Left forelimb (tissue), 1 donor: ENCODE results near the gene PIEZO2.

Experiments
- DNase-seq: peaks from one replicate; pipeline ENCODE4 v3.0.0-alpha.2; 2018; ENCODE audit warnings: low spot score

Gene PIEZO2

DNA sequence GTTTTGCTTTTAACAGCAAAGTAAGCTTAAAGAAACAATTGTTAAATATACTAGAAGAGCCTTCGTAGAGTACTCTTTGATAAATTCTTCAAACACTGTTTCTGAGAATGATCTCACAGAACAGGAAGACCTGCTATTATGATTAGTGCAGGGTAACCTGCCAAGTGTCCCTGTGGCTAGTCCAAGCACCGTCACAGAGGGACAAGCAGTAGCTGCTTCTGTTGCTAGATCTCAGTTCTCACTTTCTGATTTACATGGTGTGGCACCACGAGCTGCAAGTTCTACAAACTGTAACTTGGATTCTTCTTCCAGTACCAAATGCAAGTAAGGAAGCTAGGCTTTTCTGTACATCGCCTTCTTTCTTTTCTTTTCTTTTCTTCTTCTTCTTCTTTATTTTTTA lies 121.5 kb downstream of the PIEZO2 start:
- no peak for DNase-seq

GRCh38 chr18:11025671-11026070 lies 123.7 kb downstream of the PIEZO2 start:
- DNase-seq: no peak

DNA sequence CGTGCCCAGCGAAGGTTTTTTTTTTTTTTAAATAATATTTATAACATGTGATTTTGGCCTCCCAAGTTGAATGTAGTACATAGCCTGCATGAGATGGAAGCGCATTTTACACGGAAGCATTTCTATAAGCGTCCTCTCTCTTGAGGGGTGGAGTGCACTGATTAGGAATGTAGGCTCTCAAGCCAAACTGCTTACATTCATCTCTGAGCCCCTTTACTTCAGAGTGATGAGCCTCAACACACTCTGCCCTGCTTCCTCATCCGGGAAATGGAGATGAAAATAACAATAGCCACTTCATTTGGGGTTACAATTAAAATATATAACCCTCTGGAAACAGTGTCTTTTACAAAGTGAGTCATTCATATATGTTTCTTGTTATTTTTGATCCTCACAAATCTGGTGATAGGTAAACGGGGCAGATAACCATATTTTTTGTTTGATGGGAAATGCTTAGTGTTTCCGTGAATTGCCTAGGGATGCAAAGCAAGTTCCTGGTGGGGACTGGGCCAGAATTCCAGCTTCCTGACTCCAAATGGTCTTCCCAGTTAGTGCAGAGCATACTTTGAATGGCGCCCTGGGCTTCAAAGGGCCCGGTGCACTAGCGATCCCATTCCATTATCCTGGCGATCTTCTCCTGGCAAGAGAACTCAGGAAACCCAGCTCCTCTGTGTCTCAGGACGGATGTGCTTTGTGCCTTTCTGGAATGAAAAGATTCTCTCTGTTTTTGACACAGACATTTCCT lies 124.3 kb downstream of the PIEZO2 start:
- no peak for DNase-seq

GRCh38 chr18:11021477-11021876 lies 127.9 kb downstream of the PIEZO2 start:
- DNase-seq: no peak

DNA sequence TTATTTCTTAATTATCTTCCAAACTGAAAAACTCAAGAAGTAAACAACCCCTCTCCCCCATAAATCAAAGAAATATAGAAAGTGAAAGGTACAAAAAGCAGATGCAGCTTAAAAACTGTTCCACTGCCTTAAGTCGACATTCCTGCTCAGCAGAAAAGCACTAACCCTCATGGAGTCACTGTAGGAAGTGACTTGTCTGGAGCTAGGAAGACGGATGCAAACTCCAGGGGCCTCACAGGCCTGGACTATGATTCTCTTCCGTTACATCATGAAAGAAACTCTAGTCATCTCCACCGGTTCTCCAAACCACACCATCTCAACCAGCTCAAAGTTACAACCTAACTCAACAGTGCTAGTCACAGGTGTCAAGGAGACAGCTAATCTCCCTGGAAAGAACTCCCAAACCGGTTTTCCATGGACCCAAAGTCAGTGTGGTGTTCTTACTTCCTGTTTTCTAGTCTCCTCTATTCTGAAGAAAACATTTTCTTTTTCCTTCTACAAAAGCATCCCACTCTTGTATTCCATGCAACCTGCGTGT lies 128.4 kb downstream of the PIEZO2 start:
- DNase-seq: no peak

- DNase-seq: no peak
Measured at GRCh38 chr18:11020161-11020853, 129.1 kb downstream of the PIEZO2 start.

- DNase-seq: no peak
Measured at GRCh38 chr18:11019295-11020105, 129.9 kb downstream of the PIEZO2 start.

GRCh38 chr18:11009869-11010268 lies 139.5 kb downstream of the PIEZO2 start:
- no peak for DNase-seq

DNA sequence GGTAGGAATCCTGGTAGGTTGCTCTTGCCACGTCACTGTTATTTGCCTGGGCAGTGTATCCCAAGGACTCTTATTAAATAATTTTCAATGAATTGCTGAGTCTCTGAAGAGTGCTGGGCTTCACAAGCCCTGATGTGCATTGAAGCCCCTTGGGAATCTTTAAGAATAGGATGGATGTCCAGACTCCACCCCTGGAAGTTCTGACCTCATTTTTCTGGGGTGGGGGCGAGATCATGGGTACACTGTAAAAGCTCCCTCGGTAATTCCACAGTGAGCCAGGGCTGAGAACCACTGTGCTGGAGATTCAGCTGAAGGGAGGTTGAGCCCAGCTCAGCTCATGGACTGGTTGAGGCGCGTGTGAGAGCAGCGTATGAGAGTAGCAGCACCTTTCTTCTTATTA lies 140.2 kb downstream of the PIEZO2 start:
- no peak for DNase-seq

- no peak for DNase-seq
Measured at GRCh38 chr18:11008505-11008904, 140.9 kb downstream of the PIEZO2 start.

DNA sequence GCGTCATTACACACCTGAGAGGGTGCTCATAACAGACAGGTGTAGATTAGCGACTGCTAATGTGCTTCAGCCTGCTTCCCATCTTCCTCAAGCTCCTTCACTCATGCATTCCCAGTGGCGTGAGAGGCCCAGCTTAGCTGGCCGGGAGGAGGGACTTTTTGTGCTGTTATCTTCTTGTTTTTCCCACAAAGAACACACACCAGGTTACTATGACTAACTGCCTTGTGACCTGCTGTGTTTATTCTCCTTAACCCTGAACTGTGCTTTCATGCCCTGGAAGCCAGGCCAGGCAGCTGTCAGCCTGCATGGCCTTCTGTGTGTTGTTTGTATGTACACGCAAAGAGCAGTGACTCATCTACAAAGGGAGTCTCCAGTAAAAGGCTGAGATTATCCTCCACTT lies 143.8 kb downstream of the PIEZO2 start:
- no peak for DNase-seq

DNA sequence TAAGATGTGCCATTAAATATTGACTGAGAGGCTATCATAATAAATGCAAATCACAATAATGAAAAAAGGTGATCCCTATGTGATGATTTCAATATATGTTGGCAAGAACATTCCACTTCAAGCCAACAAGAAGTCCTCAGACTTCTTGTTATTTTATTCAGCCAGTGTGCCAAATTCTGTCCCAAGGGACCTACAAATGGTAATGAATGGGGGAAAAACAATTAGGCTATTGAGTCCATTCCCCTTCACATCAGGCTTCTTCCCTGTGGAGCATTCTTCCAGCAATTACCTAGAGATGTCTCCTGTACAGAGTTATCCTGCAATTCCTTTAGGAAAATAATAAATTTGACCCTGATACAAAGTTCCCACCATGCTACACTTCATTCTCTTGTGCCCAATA lies 144.4 kb downstream of the PIEZO2 start:
- DNase-seq: no peak

GRCh38 chr18:11004294-11004693 lies 145.1 kb downstream of the PIEZO2 start:
- no peak for DNase-seq

DNA sequence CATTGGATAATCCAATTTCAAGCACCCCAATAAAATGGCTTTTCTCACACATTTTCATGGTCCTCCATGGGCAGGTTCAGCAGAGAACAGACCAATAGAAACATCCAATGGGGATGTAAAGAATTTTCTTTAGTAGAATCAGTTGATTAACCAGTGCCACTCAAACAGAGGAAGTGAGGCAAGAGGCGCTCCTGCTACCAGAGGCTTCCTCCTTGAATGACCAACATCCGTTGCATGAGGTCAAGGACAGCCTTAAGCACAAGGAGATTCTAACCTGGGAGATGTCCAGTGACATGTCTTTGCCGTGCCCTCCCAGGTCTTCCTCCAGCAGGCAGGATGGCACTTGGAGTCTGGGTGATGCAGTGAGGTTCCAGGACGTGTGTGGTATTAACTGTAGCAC lies 146.6 kb downstream of the PIEZO2 start:
- DNase-seq: no peak

- DNase-seq: no peak
Measured at GRCh38 chr18:11002277-11002676, 147.1 kb downstream of the PIEZO2 start.

GRCh38 chr18:11000071-11000470 lies 149.3 kb downstream of the PIEZO2 start:
- no peak for DNase-seq

DNA sequence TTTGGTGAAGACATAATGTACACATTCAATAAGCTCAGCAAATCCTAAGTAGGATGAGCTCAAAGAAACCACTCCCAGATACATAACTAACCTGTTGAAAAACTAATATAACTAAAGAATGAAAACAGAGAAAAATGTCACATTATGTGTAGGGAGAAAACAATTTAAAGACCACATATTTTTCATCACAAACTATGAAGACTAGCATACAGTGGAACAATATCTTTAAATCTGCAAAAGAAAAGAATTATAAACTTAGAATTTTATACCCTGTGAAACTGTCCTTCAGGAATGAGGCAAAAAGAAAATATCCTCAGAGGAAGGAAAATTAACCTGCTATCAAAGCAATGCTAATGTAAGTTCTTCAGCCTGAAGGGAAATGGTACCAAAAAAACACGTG lies 151.5 kb downstream of the PIEZO2 start:
- no peak for DNase-seq

- DNase-seq: no peak
Measured at GRCh38 chr18:10995550-10995949, 153.8 kb downstream of the PIEZO2 start.

DNA sequence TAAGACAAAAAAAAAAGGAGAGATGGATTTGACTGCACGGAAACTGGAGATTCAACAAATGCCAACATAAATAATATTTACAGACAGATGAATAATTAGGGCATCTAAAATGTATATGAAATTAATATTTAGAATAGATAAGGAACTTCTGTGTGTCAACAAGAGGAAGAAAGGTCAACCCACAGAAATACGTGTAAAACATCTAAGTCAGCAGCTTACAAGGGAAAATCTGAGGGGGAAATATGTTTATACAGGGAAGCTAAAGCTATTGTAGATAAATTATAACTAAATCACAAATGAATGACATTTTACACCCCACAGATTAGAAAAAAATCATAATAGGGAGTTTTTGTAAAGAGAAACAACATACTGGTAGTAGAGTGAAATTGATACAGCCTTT lies 159.9 kb downstream of the PIEZO2 start:
- DNase-seq: no peak

DNA sequence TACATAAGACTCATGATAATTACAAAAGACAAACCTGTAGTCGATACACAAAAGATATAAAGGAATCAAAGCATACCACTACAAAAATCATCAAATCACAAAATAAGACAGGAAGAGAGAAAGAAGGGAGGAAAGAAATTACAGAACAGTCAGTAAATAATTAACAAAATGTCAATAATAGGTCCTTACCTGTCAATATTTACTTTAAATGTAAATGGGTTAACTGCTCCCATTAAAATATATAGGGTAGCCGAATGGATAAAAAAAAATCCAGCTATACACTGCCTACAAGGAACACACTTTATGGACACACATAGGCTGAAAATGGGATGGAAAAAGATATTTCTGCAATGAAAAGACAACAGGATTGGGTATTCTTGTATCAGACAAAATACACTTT lies 163.7 kb downstream of the PIEZO2 start:
- no peak for DNase-seq

DNA sequence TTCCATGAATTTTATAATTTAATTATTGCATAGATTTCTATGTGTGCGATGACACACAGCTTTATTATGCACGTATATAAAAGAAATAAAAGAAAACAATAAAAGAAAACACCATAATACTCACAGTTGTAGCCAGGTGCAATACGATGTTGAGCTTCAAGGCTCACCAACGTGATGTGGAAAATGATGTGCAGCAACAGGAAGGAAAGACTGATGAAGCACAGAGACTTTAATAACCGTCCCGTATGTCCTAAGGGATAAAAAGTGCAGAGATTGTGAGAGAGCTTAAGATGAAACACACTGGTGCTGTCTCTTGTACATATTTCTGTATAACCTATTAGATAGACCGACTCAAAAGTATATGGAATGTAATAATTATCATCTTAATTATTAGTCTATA lies 170.0 kb downstream of the PIEZO2 start:
- no peak for DNase-seq

DNA sequence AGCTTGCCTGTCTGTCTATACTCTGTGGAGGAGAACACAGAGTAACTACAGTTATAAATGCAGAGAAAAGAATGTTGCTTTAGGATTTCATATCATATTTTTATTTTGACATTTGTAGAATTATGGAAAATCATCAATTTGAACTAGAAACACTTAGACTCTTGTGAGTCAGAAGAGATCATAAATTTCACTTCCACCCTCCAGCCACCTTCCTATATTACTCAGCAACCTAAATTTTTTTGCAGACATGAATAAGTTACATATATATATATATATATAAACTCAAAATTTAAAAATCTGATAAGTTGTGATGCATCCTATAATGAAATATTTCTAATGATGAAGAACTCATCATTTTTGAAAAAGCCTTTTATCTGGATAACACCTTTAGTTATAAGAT lies 172.3 kb downstream of the PIEZO2 start:
- no peak for DNase-seq
